ENCODE data around the gene CTRB1. TPM values are rescaled to one million over a fixed set of nuclear protein-coding genes. Genes with fewer than 3 reads are reported as not detected.

The CTRB1 gene
- total and polyA plus RNA-seq, 2 of the 13 experiments (the other 11 are each of a cell fraction or from before 2014, with no cell fraction given) = not detected

DNA sequence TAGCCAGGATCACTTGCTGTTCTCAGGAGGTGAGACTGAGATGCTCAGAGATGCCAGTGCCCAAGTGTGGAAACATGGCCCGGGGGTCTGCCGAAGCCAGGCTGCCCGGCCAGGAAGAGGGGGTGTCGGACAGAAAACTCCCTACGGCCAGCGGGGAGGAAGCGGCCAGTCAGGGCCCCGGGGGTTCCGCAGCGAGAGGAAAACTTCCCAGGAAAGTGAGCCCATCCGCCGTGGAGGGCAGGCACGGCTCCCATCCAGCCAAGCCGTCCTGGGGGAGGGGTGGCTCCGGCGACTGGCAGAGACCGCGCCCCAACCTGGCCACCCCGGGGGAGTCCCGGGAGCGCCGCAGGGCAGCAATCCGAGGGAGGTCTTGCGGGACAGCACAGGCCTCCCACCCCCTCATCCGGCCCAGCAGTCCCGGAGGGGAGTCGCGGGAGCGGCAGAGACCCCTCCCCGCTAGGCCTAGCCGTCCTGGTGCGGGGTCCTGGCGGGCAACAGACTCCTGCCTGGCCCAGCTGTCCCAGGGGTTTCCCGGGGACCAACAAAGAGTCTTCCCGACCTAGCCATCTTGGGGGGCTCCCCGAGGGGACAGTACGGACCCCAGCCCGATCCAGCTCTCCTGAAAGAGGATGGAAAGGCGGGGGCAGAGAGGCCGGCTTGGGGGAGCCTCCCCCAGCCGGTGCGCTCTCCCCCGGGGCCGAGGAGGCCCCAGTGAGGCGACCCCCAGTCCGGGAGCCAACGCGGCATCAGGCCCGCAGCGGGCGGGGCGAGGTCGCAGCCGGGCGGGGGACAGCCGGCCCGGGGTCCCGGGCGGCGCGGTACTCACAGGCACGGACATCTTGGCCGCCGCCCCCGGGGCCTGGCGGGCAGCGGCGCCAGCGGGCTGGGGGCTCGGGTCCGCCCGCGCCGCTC lies 46.5 kb downstream of the CTRB1 start (continued):
- TF ChIP-seq ZNF337 (CRISPR knock-in tag; IDR thresholded peaks at IDR 0.05; ENCODE audit: borderline replicate concordance, low read depth) (no peak), ZNF17 (CRISPR knock-in tag; IDR thresholded peaks at IDR 0.05) (no peak), MTF1 (CRISPR knock-in tag; IDR thresholded peaks at IDR 0.05) (no peak), RARA (CRISPR knock-in tag; IDR thresholded peaks at IDR 0.05) (0 out of 2 replicates have a peak, but pooled peaks have one; percentile 18), ATF1 (CRISPR knock-in tag; IDR thresholded peaks at IDR 0.05) (no peak), SP5 (CRISPR knock-in tag; IDR thresholded peaks at IDR 0.05; ENCODE audit: borderline replicate concordance, low read depth) (no peak), CHCHD3 (CRISPR knock-in tag; IDR thresholded peaks at IDR 0.05) (no peak), POLR2G (IDR thresholded peaks at IDR 0.05; ENCODE audit: low read depth, low read length) (no peak), MXI1 (IDR thresholded peaks at IDR 0.05; ENCODE audit: borderline replicate concordance, low read depth, low read length) (no peak; the same call in 2 of the 3 replicates), ATM (IDR thresholded peaks at IDR 0.05; ENCODE audit: borderline replicate concordance) (no peak), ZNF160 (CRISPR knock-in tag; IDR thresholded peaks at IDR 0.05) (no peak), SIN3B (IDR thresholded peaks at IDR 0.05; ENCODE audit: low read length) (no peak), ZNF549 (CRISPR knock-in tag; IDR thresholded peaks at IDR 0.05) (no peak), ZNF430 (CRISPR knock-in tag; IDR thresholded peaks at IDR 0.05) (no peak), KLF9 (CRISPR knock-in tag; IDR thresholded peaks at IDR 0.05; ENCODE audit: low read depth) (no peak), SIX4 (CRISPR knock-in tag; IDR thresholded peaks at IDR 0.05) (0 out of 2 replicates have a peak, but pooled peaks have one; percentile 26), NFIB (CRISPR knock-in tag; IDR thresholded peaks at IDR 0.05; ENCODE audit: borderline replicate concordance) (no peak), REPIN1 (CRISPR knock-in tag; IDR thresholded peaks at IDR 0.05; ENCODE audit: borderline replicate concordance, low read depth) (no peak), BRCA1 (CRISPR knock-in tag; IDR thresholded peaks at IDR 0.05) (no peak), RFX3 (CRISPR knock-in tag; IDR thresholded peaks at IDR 0.05) (no peak), HOXA5 (CRISPR knock-in tag; IDR thresholded peaks at IDR 0.05) (no peak), ZSCAN25 (CRISPR knock-in tag; IDR thresholded peaks at IDR 0.05) (no peak), PHF21A (CRISPR knock-in tag; IDR thresholded peaks at IDR 0.05) (no peak), NFRKB (IDR thresholded peaks at IDR 0.05) (no peak), EHMT2 (IDR thresholded peaks at IDR 0.05; ENCODE audit: borderline replicate concordance, low read depth, low read length) (no peak), ZNF10 (CRISPR knock-in tag; IDR thresholded peaks at IDR 0.05; ENCODE audit: borderline replicate concordance, low read depth) (no peak), ZFX (CRISPR knock-in tag; IDR thresholded peaks at IDR 0.05; ENCODE audit: low read depth) (peak; percentile 71), ZNF124 (CRISPR knock-in tag; IDR thresholded peaks at IDR 0.05) (no peak)
- TF ChIP-seq, protein P1, sequence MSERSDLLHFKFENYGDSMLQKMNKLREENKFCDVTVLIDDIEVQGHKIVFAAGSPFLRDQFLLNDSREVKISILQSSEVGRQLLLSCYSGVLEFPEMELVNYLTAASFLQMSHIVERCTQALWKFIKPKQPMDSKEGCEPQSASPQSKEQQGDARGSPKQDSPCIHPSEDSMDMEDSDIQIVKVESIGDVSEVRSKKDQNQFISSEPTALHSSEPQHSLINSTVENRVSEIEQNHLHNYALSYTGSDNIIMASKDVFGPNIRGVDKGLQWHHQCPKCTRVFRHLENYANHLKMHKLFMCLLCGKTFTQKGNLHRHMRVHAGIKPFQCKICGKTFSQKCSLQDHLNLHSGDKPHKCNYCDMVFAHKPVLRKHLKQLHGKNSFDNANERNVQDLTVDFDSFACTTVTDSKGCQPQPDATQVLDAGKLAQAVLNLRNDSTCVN (CRISPR knock-in tag; IDR thresholded peaks at IDR 0.05; ENCODE audit: borderline replicate concordance) = peak; percentile 31; the same call in 1 of the 2 replicates
- TF ChIP-seq, protein P2, sequence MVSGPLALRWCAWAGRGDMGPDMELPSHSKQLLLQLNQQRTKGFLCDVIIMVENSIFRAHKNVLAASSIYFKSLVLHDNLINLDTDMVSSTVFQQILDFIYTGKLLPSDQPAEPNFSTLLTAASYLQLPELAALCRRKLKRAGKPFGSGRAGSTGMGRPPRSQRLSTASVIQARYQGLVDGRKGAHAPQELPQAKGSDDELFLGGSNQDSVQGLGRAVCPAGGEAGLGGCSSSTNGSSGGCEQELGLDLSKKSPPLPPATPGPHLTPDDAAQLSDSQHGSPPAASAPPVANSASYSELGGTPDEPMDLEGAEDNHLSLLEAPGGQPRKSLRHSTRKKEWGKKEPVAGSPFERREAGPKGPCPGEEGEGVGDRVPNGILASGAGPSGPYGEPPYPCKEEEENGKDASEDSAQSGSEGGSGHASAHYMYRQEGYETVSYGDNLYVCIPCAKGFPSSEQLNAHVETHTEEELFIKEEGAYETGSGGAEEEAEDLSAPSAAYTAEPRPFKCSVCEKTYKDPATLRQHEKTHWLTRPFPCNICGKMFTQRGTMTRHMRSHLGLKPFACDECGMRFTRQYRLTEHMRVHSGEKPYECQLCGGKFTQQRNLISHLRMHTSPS (CRISPR knock-in tag; IDR thresholded peaks at IDR 0.05; ENCODE audit: low read depth) = no peak
